SJCRH30 (cell line): ENCODE measurements around the gene AMACR. TPM values are rescaled to one million over a fixed set of nuclear protein-coding genes. Genes with fewer than 3 reads are reported as not detected.
"Not testable (repeated sequence)": the region's sequence is repeated elsewhere in the genome, so short reads cannot be mapped to it uniquely, and the experiment has no call there.

Experiments used
- DNase-seq, 2 experiments: peaks; one replicate each; pipeline ENCODE4 v3.0.0-alpha.2; 2015 to 2020
- H3K27ac ChIP-seq: fragments of 250-450 bp; sonication (Bioruptor Pico); 2 replicates; pipeline ENCODE4 v1.5.1; 2020; ENCODE audit warnings: mild to moderate bottlenecking, moderate library complexity
- H3K27me3 ChIP-seq: fragments of 250-450 bp; sonication (Bioruptor Pico); 2 replicates; pipeline ENCODE4 v1.5.1; 2020; ENCODE audit warnings: mild to moderate bottlenecking, moderate library complexity
- H3K36me3 ChIP-seq: fragments of 250-450 bp; sonication (Bioruptor Pico); 2 replicates; pipeline ENCODE4 v1.5.1; 2020; ENCODE audit warnings: mild to moderate bottlenecking, moderate library complexity
- H3K4me1 ChIP-seq: fragments of 250-450 bp; sonication (Bioruptor Pico); 2 replicates; pipeline ENCODE4 v1.5.1; 2020; ENCODE audit warnings: mild to moderate bottlenecking, moderate library complexity
- H3K4me3 ChIP-seq: fragments of 250-450 bp; sonication (Bioruptor Pico); 2 replicates; pipeline ENCODE4 v1.5.1; 2020; ENCODE audit warnings: mild to moderate bottlenecking, moderate library complexity
- H3K9me3 ChIP-seq: fragments of 250-450 bp; sonication (Bioruptor Pico); replicated peaks from 2 replicates; pipeline ENCODE4 v1.5.1; 2020; ENCODE audit warnings: mild to moderate bottlenecking, moderate library complexity
- total RNA-seq: library from RNA; depleted of rRNA; stranded (reverse); fragments of >200 nt; shearing (Covaris generic); gene quantifications from 2 replicates; pipeline ENCODE4 v1.2.3, GENCODE V29; 2014

Gene AMACR
- total RNA-seq, 1 experiment from 2014 or later = 9.5 TPM

GRCh38 chr5:34026089-34026761, 18.4 kb upstream of the AMACR start:
- DNase-seq = no peak

GRCh38 chr5:34022121-34022705, 14.4 kb upstream of the AMACR start:
- no peaks in the 10 kb centered on the region for H3K4me1 ChIP-seq
- no peak overlapping the region for H3K4me3 ChIP-seq
- H3K9me3 ChIP-seq = no peaks in the 10 kb centered on the region
- H3K27ac ChIP-seq = no peak overlapping the region
- no peaks in the 10 kb centered on the region for H3K27me3 ChIP-seq
- H3K36me3 ChIP-seq = no peaks in the 10 kb centered on the region; the same call in 1 of the 2 replicates
- DNase-seq = no peak

More at GRCh38 chr5:34026089-34026761, 18.4 kb upstream of the AMACR start:
- Histone ChIP-seq H3K36me3 (no peaks in the 10 kb centered on the region), H3K9me3 (no peaks in the 10 kb centered on the region), H3K4me1 (no peaks in the 10 kb centered on the region), H3K4me3 (no peak overlapping the region), H3K27me3 (no peaks in the 10 kb centered on the region), H3K27ac (no peak overlapping the region)

- Histone ChIP-seq H3K27me3 (no peaks in the 10 kb centered on the region), H3K27ac (no peak overlapping the region), H3K36me3 (no peaks in the 10 kb centered on the region; the same call in 1 of the 2 replicates), H3K4me3 (no peak overlapping the region), H3K9me3 (no peaks in the 10 kb centered on the region), H3K4me1 (no peaks in the 10 kb centered on the region)
- DNase-seq = no peak
Measured at GRCh38 chr5:34021334-34021733, 13.5 kb upstream of the AMACR start.

- Histone ChIP-seq H3K36me3 (no peaks in the 10 kb centered on the region; the same call in 1 of the 2 replicates), H3K27me3 (no peaks in the 10 kb centered on the region), H3K4me3 (no peak overlapping the region), H3K9me3 (no peaks in the 10 kb centered on the region), H3K27ac (no peak overlapping the region), H3K4me1 (no peaks in the 10 kb centered on the region)
- DNase-seq = no peak
Measured at GRCh38 chr5:34020726-34021125, 12.9 kb upstream of the AMACR start.

- no peak overlapping the region for H3K4me3 ChIP-seq
- no peaks in the 10 kb centered on the region for H3K9me3 ChIP-seq
- H3K36me3 ChIP-seq = no peaks in the 10 kb centered on the region; the same call in 1 of the 2 replicates
- H3K4me1 ChIP-seq = peaks cover 9% of the 10 kb centered on the region
- H3K27me3 ChIP-seq = no peaks in the 10 kb centered on the region
- DNase-seq = no peak
- H3K27ac ChIP-seq = no peak overlapping the region
Measured at GRCh38 chr5:34017254-34017653, 9.4 kb upstream of the AMACR start.

- H3K4me1 ChIP-seq = peaks cover 9% of the 10 kb centered on the region
- no peaks in the 10 kb centered on the region for H3K9me3 ChIP-seq
- no peaks in the 10 kb centered on the region for H3K27me3 ChIP-seq
- H3K27ac ChIP-seq = no peak overlapping the region
- no peak for DNase-seq
- H3K36me3 ChIP-seq = no peaks in the 10 kb centered on the region; the same call in 1 of the 2 replicates
- no peak overlapping the region for H3K4me3 ChIP-seq
Measured at GRCh38 chr5:34016750-34017149, 8.9 kb upstream of the AMACR start.

GRCh38 chr5:34016222-34016621, 8.4 kb upstream of the AMACR start:
- Histone ChIP-seq H3K4me3 (no peak overlapping the region), H3K4me1 (peaks cover 9% of the 10 kb centered on the region), H3K9me3 (no peaks in the 10 kb centered on the region), H3K27ac (no peak overlapping the region), H3K36me3 (no peaks in the 10 kb centered on the region; the same call in 1 of the 2 replicates), H3K27me3 (no peaks in the 10 kb centered on the region)
- no peak for DNase-seq

- peaks cover 9% of the 10 kb centered on the region for H3K4me1 ChIP-seq
- no peak overlapping the region for H3K27ac ChIP-seq
- H3K27me3 ChIP-seq = no peaks in the 10 kb centered on the region
- no peaks in the 10 kb centered on the region; the same call in 1 of the 2 replicates for H3K36me3 ChIP-seq
- no peak for DNase-seq
- H3K9me3 ChIP-seq = no peaks in the 10 kb centered on the region
- H3K4me3 ChIP-seq = no peak overlapping the region
Measured at GRCh38 chr5:34015120-34015822, 7.4 kb upstream of the AMACR start.

GRCh38 chr5:34014626-34015025, 6.8 kb upstream of the AMACR start:
- H3K4me1 ChIP-seq = peaks cover 9% of the 10 kb centered on the region
- H3K27me3 ChIP-seq = no peaks in the 10 kb centered on the region
- no peak overlapping the region for H3K27ac ChIP-seq
- peak in 1 of 2 experiments; percentile 25 for DNase-seq
- no peaks in the 10 kb centered on the region for H3K9me3 ChIP-seq
- no peak overlapping the region for H3K4me3 ChIP-seq
- H3K36me3 ChIP-seq = no peaks in the 10 kb centered on the region; the same call in 1 of the 2 replicates

- Histone ChIP-seq H3K9me3 (no peaks in the 10 kb centered on the region), H3K4me1 (peaks cover 18% of the 10 kb centered on the region), H3K4me3 (no peak overlapping the region), H3K36me3 (no peaks in the 10 kb centered on the region; the same call in 1 of the 2 replicates), H3K27ac (no peak overlapping the region), H3K27me3 (no peaks in the 10 kb centered on the region)
- no peak for DNase-seq
Measured at GRCh38 chr5:34013547-34013946, 5.7 kb upstream of the AMACR start.

- Histone ChIP-seq H3K9me3 (no peaks in the 10 kb centered on the region), H3K27ac (no peak overlapping the region), H3K36me3 (no peaks in the 10 kb centered on the region), H3K4me1 (peaks cover 18% of the 10 kb centered on the region), H3K27me3 (no peaks in the 10 kb centered on the region), H3K4me3 (no peak overlapping the region)
- no peak for DNase-seq
Measured at GRCh38 chr5:34012791-34013190, 4.9 kb upstream of the AMACR start.

- Histone ChIP-seq H3K27ac (no peak overlapping the region), H3K4me1 (peaks cover 20% of the 10 kb centered on the region), H3K9me3 (no peaks in the 10 kb centered on the region), H3K4me3 (no peak overlapping the region), H3K36me3 (no peaks in the 10 kb centered on the region), H3K27me3 (no peaks in the 10 kb centered on the region)
- DNase-seq = no peak
Measured at GRCh38 chr5:34011536-34011935, 3.7 kb upstream of the AMACR start.

- H3K27ac ChIP-seq, H3K27me3 ChIP-seq, DNase-seq, H3K36me3 ChIP-seq, H3K9me3 ChIP-seq, H3K4me3 ChIP-seq: not testable (repeated sequence)
- H3K4me1 ChIP-seq = peaks cover 20% of the 10 kb centered on the region
Measured at GRCh38 chr5:34010146-34010545, 2.3 kb upstream of the AMACR start.

GRCh38 chr5:34009610-34010009, 1.8 kb upstream of the AMACR start:
- H3K27me3 ChIP-seq = no peaks in the 10 kb centered on the region
- H3K4me1 ChIP-seq = peaks cover 17% of the 10 kb centered on the region
- no peak for DNase-seq
- H3K27ac ChIP-seq = no peak overlapping the region
- no peaks in the 10 kb centered on the region for H3K9me3 ChIP-seq
- H3K4me3 ChIP-seq = no peak overlapping the region
- no peaks in the 10 kb centered on the region; the same call in 1 of the 2 replicates for H3K36me3 ChIP-seq

- no peaks in the 10 kb centered on the region; the same call in 1 of the 2 replicates for H3K36me3 ChIP-seq
- DNase-seq = peak in 1 of 2 experiments; percentile 30
- peak overlapping the region; percentile 72; the same call in 1 of the 2 replicates for H3K27ac ChIP-seq
Measured at GRCh38 chr5:34008802-34009201, 952 bp upstream of the AMACR start.

More at GRCh38 chr5:34008802-34009201, 952 bp upstream of the AMACR start:
- H3K4me1 ChIP-seq = peaks cover 11% of the 10 kb centered on the region
- no peaks in the 10 kb centered on the region for H3K27me3 ChIP-seq
- no peaks in the 10 kb centered on the region for H3K9me3 ChIP-seq
- peak overlapping the region; percentile 73 for H3K4me3 ChIP-seq
